Neural crest cell (in vitro differentiated cells): ENCODE measurements around the gene CNTN5. TPM values are rescaled to one million over a fixed set of nuclear protein-coding genes. Genes with fewer than 3 reads are reported as not detected.

Source experiments
- DNase-seq: peaks from one replicate; pipeline ENCODE4 v3.0.0; 2021; ENCODE audit warnings: low read depth, mixed read lengths, low spot score
- H3K27ac Mint-ChIP-seq: one replicate; pipeline ENCODE4 v1.8.0; 2021; ENCODE audit warnings: mild to moderate bottlenecking, mixed read lengths; ENCODE audit not compliant: unreplicated experiment
- H3K27me3 Mint-ChIP-seq: 2 replicates; pipeline ENCODE4 v1.8.0; 2021; ENCODE audit warnings: low read depth, mild to moderate bottlenecking, mixed read lengths
- H3K36me3 Mint-ChIP-seq: 2 replicates; pipeline ENCODE4 v1.8.0; 2021; ENCODE audit warnings: low read depth, mild to moderate bottlenecking, mixed read lengths
- H3K4me1 Mint-ChIP-seq: 2 replicates; pipeline ENCODE4 v1.8.0; 2021; ENCODE audit warnings: mixed read lengths
- H3K4me3 Mint-ChIP-seq: one replicate; pipeline ENCODE4 v1.8.0; 2021; ENCODE audit warnings: mild to moderate bottlenecking, mixed read lengths
- H3K9me3 Mint-ChIP-seq: 2 replicates; pipeline ENCODE4 v1.8.0; 2021; ENCODE audit warnings: mixed read lengths
- CTCF ChIP-seq: fragments of 200-600 bp; sonication (generic); conservative IDR thresholded peaks from 2 replicates; pipeline ENCODE4 v1.5.0; 2021; ENCODE audit warnings: antibody characterized with exemption, mild to moderate bottlenecking
- total RNA-seq: library from RNA; stranded (reverse); gene quantifications from 2 replicates; pipeline ENCODE4 v1.2.1, GENCODE V29; 2021

The CNTN5 gene
- total RNA-seq, 1 donor from 2014 or later = not detected

- H3K27ac Mint-ChIP-seq = no peak overlapping the region
- no peak overlapping the region for H3K4me3 Mint-ChIP-seq
- no peaks in the 10 kb centered on the region for H3K4me1 Mint-ChIP-seq
- DNase-seq = no peak
- H3K9me3 Mint-ChIP-seq = peaks cover 5% of the 10 kb centered on the region
- H3K27me3 Mint-ChIP-seq = no peaks in the 10 kb centered on the region
- H3K36me3 Mint-ChIP-seq = no peaks in the 10 kb centered on the region
- TF ChIP-seq CTCF = peak; percentile 29
These were observed 989.6 kb downstream of the CNTN5 start for GRCh38 chr11:100010393-100010792.

- no peak for DNase-seq
- TF ChIP-seq CTCF = no peak
- H3K36me3 Mint-ChIP-seq = no peaks in the 10 kb centered on the region
- H3K27ac Mint-ChIP-seq = no peak overlapping the region
- no peaks in the 10 kb centered on the region for H3K4me1 Mint-ChIP-seq
- peaks cover 2% of the 10 kb centered on the region for H3K9me3 Mint-ChIP-seq
- no peak overlapping the region for H3K4me3 Mint-ChIP-seq
- no peaks in the 10 kb centered on the region for H3K27me3 Mint-ChIP-seq
These were observed 990.9 kb downstream of the CNTN5 start for GRCh38 chr11:100011697-100012096.

GRCh38 chr11:100013011-100013410 is 992.3 kb downstream of the CNTN5 start:
- Mint-ChIP-seq H3K27ac (no peak overlapping the region), H3K36me3 (no peaks in the 10 kb centered on the region), H3K4me1 (no peaks in the 10 kb centered on the region), H3K27me3 (no peaks in the 10 kb centered on the region), H3K4me3 (no peak overlapping the region), H3K9me3 (no peaks in the 10 kb centered on the region)
- TF ChIP-seq CTCF = no peak
- DNase-seq = no peak

GRCh38 chr11:100031973-100032372 is 1011.2 kb downstream of the CNTN5 start:
- Mint-ChIP-seq H3K27me3 (no peaks in the 10 kb centered on the region), H3K36me3 (peaks cover 2% of the 10 kb centered on the region), H3K4me1 (no peaks in the 10 kb centered on the region), H3K4me3 (no peak overlapping the region), H3K27ac (no peak overlapping the region), H3K9me3 (peaks cover 10% of the 10 kb centered on the region)
- TF ChIP-seq CTCF = no peak
- no peak for DNase-seq

GRCh38 chr11:100061006-100061405 is 1040.3 kb downstream of the CNTN5 start:
- Mint-ChIP-seq H3K27me3 (no peaks in the 10 kb centered on the region), H3K9me3 (no peaks in the 10 kb centered on the region)

More at GRCh38 chr11:100061006-100061405, 1040.3 kb downstream of the CNTN5 start:
- Mint-ChIP-seq H3K4me1 (no peaks in the 10 kb centered on the region), H3K27ac (no peak overlapping the region), H3K4me3 (no peak overlapping the region), H3K36me3 (no peaks in the 10 kb centered on the region)
- TF ChIP-seq CTCF = no peak
- DNase-seq = no peak
